ENCODE results near the gene GRPR.

GRCh38 chrX:16130707-16131106 is 7.3 kb downstream of the GRPR start:
- TF ChIP-seq POLR2AphosphoS5 (IDR thresholded peaks at IDR 0.05; ENCODE audit: low read depth, low read length): no peak
- no peak for TF ChIP-seq SIN3A (IDR thresholded peaks at IDR 0.05; ENCODE audit: borderline replicate concordance, insufficient read depth, low read length)
- no peak for TF ChIP-seq REST (IDR thresholded peaks at IDR 0.05; ENCODE audit: insufficient read depth in 1 of 2, low read depth in 2 of 2, low read length in 2 of 2)
- no peak for TF ChIP-seq TAF1 (IDR thresholded peaks at IDR 0.05; ENCODE audit: borderline replicate concordance, insufficient read depth, low read length)
